ENCODE results near the gene PRODH.
"Not testable (repeated sequence)": the region's sequence is repeated elsewhere in the genome, so short reads cannot be mapped to it uniquely, and the experiment has no call there.

PRODH gene

DNA sequence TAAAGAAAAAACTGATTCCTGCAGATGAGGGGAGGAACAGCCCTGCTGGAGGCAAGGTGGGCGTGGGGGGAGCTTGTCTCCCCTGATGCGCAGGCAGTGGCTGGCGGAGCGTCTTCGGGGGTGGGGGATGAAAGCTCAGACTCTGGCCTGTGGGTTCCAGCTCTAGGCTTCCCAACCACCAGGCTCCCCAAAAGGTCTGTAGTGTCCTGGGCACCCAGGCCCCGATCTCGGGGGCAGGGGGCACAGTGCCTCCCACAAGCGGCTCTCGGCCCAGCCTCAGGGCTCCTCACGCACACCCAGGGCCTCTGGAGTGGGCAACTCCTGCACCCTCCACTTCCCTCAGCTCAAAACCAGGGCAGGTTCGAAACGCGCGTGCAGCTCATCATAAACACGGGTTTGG is 20.9 kb upstream of the PRODH start:
- not testable (repeated sequence) for H3K9me2 ChIP-seq (replicated peaks; ENCODE audit: low read depth, low read length); H3K36me3 ChIP-seq (ENCODE audit: insufficient read depth, low read length); H3F3A ChIP-seq (ENCODE audit: low read depth); H3K9ac ChIP-seq (ENCODE audit: low read depth, low read length, poor library complexity, severe bottlenecking); H2AFZ ChIP-seq (ENCODE audit: low read length); H4K20me1 ChIP-seq (ENCODE audit: insufficient read depth, low read length, poor library complexity, severe bottlenecking); H3K9me3 ChIP-seq (ENCODE audit: insufficient read depth, low read depth, low read length); H3K4me1 ChIP-seq (ENCODE audit: insufficient read depth, low read length, poor library complexity, severe bottlenecking); H3K79me2 ChIP-seq (ENCODE audit: insufficient read depth, low read length); H3K4me2 ChIP-seq (ENCODE audit: low read depth, low read length, poor library complexity, severe bottlenecking); H3K27me3 ChIP-seq (ENCODE audit: insufficient read depth, low read length, poor library complexity, severe bottlenecking); H3K4me3 ChIP-seq (ENCODE audit: low read length, poor library complexity, severe bottlenecking)

DNA sequence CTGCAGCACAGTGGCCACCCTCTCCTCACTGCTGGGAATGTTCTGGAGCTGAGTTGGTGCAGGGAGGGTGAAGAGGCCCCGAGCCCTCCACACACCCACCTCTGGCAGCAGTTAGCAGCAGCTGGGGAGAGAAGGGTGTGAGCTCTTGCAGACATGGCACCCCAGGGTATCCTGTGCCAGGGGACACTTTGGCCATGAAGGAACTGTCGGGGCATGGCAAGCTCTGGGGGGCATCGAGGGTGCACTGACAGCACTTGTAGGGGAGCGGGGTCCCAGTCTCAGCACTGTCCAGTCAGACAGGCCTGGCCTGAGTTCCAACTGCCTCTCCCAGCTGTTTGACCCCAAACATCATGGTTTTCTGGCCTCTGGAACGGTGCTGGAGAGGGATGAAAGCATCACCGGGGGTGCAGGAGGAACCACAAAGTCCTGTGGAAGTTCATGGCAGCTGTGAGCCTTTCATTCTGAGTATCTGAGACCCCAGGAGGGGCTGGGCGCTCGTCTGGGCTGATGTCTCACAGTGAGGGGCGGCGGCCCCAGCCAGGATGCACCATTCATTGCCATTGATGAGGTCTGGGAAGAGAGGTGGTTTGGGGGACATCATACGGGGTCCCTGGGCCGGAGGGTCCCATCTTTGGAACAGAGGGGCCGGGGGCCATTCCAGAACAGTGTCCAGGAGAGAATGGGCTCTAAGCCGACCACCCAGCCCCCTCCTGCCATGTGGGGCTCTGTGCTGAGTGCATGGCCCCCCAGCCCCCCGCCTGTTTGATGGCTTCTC is 20.2 kb upstream of the PRODH start:
- not testable (repeated sequence) for H2AFZ ChIP-seq (ENCODE audit: low read length); H3K9me2 ChIP-seq (replicated peaks; ENCODE audit: low read depth, low read length); H4K20me1 ChIP-seq (ENCODE audit: insufficient read depth, low read length, poor library complexity, severe bottlenecking); H3K79me2 ChIP-seq (ENCODE audit: insufficient read depth, low read length); H3F3A ChIP-seq (ENCODE audit: low read depth); H3K27me3 ChIP-seq (ENCODE audit: insufficient read depth, low read length, poor library complexity, severe bottlenecking); H3K9ac ChIP-seq (ENCODE audit: low read depth, low read length, poor library complexity, severe bottlenecking); H3K4me2 ChIP-seq (ENCODE audit: low read depth, low read length, poor library complexity, severe bottlenecking); H3K4me1 ChIP-seq (ENCODE audit: insufficient read depth, low read length, poor library complexity, severe bottlenecking); H3K9me3 ChIP-seq (ENCODE audit: insufficient read depth, low read depth, low read length); H3K4me3 ChIP-seq (ENCODE audit: low read length, poor library complexity, severe bottlenecking); H3K36me3 ChIP-seq (ENCODE audit: insufficient read depth, low read length)

DNA sequence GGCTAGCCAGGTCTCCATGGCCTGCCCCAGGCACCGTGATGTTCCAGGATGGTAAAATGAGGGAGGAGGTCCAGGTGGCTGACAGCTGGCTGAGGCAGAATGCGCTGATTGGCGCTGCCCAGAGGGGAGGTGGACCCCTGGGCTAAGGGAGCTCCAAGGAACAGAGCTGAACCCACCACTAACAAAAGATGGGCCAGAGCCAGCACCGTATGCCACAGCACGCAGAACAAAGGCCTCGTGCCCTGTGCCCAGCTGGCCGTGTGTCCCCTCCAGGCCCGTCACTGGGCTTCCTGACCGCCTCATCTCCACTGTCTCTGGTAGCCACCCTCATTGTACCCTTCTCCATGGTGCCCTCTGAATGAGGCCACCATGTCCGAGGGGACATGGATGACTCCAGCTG is 19.6 kb upstream of the PRODH start:
- Histone ChIP-seq H3K27me3 (ENCODE audit: insufficient read depth, low read length, poor library complexity, severe bottlenecking) (no peaks in the 10 kb centered on the region), H3K36me3 (ENCODE audit: insufficient read depth, low read length) (no peaks in the 10 kb centered on the region), H2AFZ (ENCODE audit: low read length) (no peak overlapping the region), H3K79me2 (ENCODE audit: insufficient read depth, low read length) (no peaks in the 10 kb centered on the region), H4K20me1 (ENCODE audit: insufficient read depth, low read length, poor library complexity, severe bottlenecking) (no peaks in the 10 kb centered on the region), H3K9me3 (ENCODE audit: insufficient read depth, low read depth, low read length) (no peaks in the 10 kb centered on the region), H3F3A (ENCODE audit: low read depth) (no peaks in the 10 kb centered on the region), H3K4me2 (ENCODE audit: low read depth, low read length, poor library complexity, severe bottlenecking) (no peak overlapping the region), H3K9me2 (replicated peaks; ENCODE audit: low read depth, low read length) (no peaks in the 10 kb centered on the region), H3K4me3 (ENCODE audit: low read length, poor library complexity, severe bottlenecking) (no peak overlapping the region), H3K4me1 (ENCODE audit: insufficient read depth, low read length, poor library complexity, severe bottlenecking) (no peaks in the 10 kb centered on the region), H3K9ac (ENCODE audit: low read depth, low read length, poor library complexity, severe bottlenecking) (no peak overlapping the region)
- TF ChIP-seq EZH2phosphoT487 (IDR thresholded peaks at IDR 0.05; ENCODE audit: borderline replicate concordance): no peak

DNA sequence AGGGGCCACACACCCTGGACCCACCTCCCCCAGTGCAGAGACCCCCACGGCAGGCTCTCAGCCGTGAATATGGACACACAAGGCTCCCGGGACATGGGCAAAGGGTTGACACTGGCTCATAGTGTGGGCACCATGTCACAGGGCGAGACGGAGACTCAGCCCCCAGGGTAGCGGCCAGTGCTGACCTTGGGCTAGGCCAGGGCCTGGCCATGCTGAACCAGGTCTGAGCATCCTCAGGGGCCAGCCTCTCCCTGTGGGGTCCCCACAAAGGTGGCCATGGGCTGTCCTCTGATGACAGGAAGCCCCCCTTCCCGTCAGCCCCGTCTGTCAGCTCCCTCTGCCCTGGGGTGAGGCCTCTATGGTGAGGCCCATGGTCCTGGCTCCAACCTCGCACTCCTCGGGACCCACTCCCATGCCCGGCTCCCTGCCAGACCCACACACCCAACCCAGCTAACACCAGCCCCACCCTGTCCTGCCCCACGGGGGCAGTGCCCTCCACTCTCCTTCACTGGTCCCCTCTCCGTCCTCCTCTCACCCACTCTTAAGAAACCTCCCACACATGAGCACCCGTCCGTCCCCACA is 19.0 kb upstream of the PRODH start:
- TF ChIP-seq EZH2phosphoT487 (IDR thresholded peaks at IDR 0.05; ENCODE audit: borderline replicate concordance): no peak
- TF ChIP-seq, protein P1, sequence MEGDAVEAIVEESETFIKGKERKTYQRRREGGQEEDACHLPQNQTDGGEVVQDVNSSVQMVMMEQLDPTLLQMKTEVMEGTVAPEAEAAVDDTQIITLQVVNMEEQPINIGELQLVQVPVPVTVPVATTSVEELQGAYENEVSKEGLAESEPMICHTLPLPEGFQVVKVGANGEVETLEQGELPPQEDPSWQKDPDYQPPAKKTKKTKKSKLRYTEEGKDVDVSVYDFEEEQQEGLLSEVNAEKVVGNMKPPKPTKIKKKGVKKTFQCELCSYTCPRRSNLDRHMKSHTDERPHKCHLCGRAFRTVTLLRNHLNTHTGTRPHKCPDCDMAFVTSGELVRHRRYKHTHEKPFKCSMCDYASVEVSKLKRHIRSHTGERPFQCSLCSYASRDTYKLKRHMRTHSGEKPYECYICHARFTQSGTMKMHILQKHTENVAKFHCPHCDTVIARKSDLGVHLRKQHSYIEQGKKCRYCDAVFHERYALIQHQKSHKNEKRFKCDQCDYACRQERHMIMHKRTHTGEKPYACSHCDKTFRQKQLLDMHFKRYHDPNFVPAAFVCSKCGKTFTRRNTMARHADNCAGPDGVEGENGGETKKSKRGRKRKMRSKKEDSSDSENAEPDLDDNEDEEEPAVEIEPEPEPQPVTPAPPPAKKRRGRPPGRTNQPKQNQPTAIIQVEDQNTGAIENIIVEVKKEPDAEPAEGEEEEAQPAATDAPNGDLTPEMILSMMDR (conservative IDR thresholded peaks at IDR 0.05; ENCODE audit: low read length): no peak
- no peaks in the 10 kb centered on the region for H3F3A ChIP-seq (ENCODE audit: low read depth)
- no peak overlapping the region for H3K4me2 ChIP-seq (ENCODE audit: low read depth, low read length, poor library complexity, severe bottlenecking)
- no peak overlapping the region for H2AFZ ChIP-seq (ENCODE audit: low read length)
- no peaks in the 10 kb centered on the region for H3K9me3 ChIP-seq (ENCODE audit: insufficient read depth, low read depth, low read length)
- no peaks in the 10 kb centered on the region for H3K36me3 ChIP-seq (ENCODE audit: insufficient read depth, low read length)
- no peaks in the 10 kb centered on the region for H3K9me2 ChIP-seq (replicated peaks; ENCODE audit: low read depth, low read length)
- H3K4me3 ChIP-seq (ENCODE audit: low read length, poor library complexity, severe bottlenecking): no peak overlapping the region
- no peak overlapping the region for H3K9ac ChIP-seq (ENCODE audit: low read depth, low read length, poor library complexity, severe bottlenecking)
- H3K27me3 ChIP-seq (ENCODE audit: insufficient read depth, low read length, poor library complexity, severe bottlenecking): no peaks in the 10 kb centered on the region
- no peaks in the 10 kb centered on the region for H3K79me2 ChIP-seq (ENCODE audit: insufficient read depth, low read length)
- H3K4me1 ChIP-seq (ENCODE audit: insufficient read depth, low read length, poor library complexity, severe bottlenecking): no peaks in the 10 kb centered on the region
- no peaks in the 10 kb centered on the region for H4K20me1 ChIP-seq (ENCODE audit: insufficient read depth, low read length, poor library complexity, severe bottlenecking)

All from Loucy (cell line).